Measurements from ENCODE around the gene EPHB2. TPM values are rescaled to one million over a fixed set of nuclear protein-coding genes. Genes with fewer than 3 reads are reported as not detected.

EPHB2 gene
- total and polyA plus RNA-seq, 2 of the 4 experiments (the other 2 are of a cell fraction): 52.3 to 58.8 TPM

GRCh38 chr1:22845398-22845935 lies 134.8 kb downstream of the EPHB2 start:
- Histone ChIP-seq H3K18ac (ENCODE audit: low read depth, low read length) (no peak overlapping the region), H2AFZ (replicated peaks; ENCODE audit: low read length, poor library complexity) (no peak overlapping the region), H2AK5ac (ENCODE audit: low read depth, low read length) (no peak overlapping the region), H3K56ac (ENCODE audit: extremely low read depth, insufficient read depth, low read length) (no peak overlapping the region), H2BK15ac (ENCODE audit: low read depth, low read length) (no peak overlapping the region), H3K14ac (replicated peaks; ENCODE audit: low read depth, low read length) (no peak overlapping the region), H3K9me1 (ENCODE audit: insufficient read depth, low read length) (no peaks in the 10 kb centered on the region; the same call in 1 of the 2 replicates), H3K79me1 (ENCODE audit: low read depth in 1 of 2, low read length in 2 of 2) (peaks cover 7 to 32% of the 10 kb centered on the region in 2 experiments; a peak in 3 of 4 replicates), H2BK120ac (ENCODE audit: low read depth, low read length) (no peak overlapping the region), H3K4me2 (ENCODE audit: low read depth, low read length) (no peak overlapping the region), H2BK5ac (ENCODE audit: low read depth, low read length, poor library complexity, severe bottlenecking) (no peak overlapping the region), H2AK9ac (replicated peaks; ENCODE audit: low read depth, low read length, poor library complexity) (no peak overlapping the region), H3K27me3 (ENCODE audit: control insufficient read depth, insufficient read depth, low read length) (no peaks in the 10 kb centered on the region), H3K27ac (ENCODE audit: insufficient read depth, low read length) (no peak overlapping the region), H4K91ac (ENCODE audit: insufficient read depth, low read depth, low read length) (no peak overlapping the region), H4K8ac (ENCODE audit: low read depth in 2 of 2, low read length in 2 of 2) (no peak overlapping the region), H3K9me3 (ENCODE audit: control insufficient read depth, insufficient read depth, low read length) (no peaks in the 10 kb centered on the region), H4K20me1 (ENCODE audit: insufficient read depth, low read length) (0 out of 2 replicates have a peak, but pooled peaks cover 7% of the 10 kb centered on the region), H3K4ac (ENCODE audit: low read depth, low read length) (no peak overlapping the region), H3K36me3 (ENCODE audit: control insufficient read depth, insufficient read depth, low read length) (peaks cover 9% of the 10 kb centered on the region; the same call in 1 of the 2 replicates), H3K4me1 (ENCODE audit: control insufficient read depth, insufficient read depth, low read length) (peaks cover under 1% of the 10 kb centered on the region; the same call in 1 of the 2 replicates), H3K4me3 (ENCODE audit: insufficient read depth, low read depth, low read length) (no peak overlapping the region), H4K5ac (ENCODE audit: low read depth, low read length) (no peak overlapping the region), H3K23ac (ENCODE audit: low read depth, low read length) (no peak overlapping the region), H3K9ac (ENCODE audit: low read depth, low read length) (no peak overlapping the region), H2BK20ac (ENCODE audit: low read depth, low read length) (no peak overlapping the region)
- dilution Hi-C loops (cut with HindIII; ENCODE audit: low sequenced_read_pairs, unreplicated experiment): no loop called here
- POLR2A ChIA-PET (ENCODE audit: unreplicated experiment): no interaction called here
- intact Hi-C loops (cut with micrococcal nuclease): no loop called here
- BruUV-seq (replicated peaks): no TSS peak
- no peak for TF ChIP-seq RAD21 (IDR thresholded peaks at IDR 0.05; ENCODE audit: low read length)
- CTCF ChIA-PET: no interaction called here
- no CpG with 5 or more reads among the region's 4 CpGs for WGBS, 2 experiments (ENCODE audit: extremely low coverage in 2 of 2, insufficient read length in 1 of 2)
- in situ Hi-C loops (cut with MboI; ENCODE audit: low sequenced_read_pairs): no loop called here
- no peak for ATAC-seq (ENCODE audit: low read depth)
- DNase-seq: no peak

Measured in IMR-90 (cell line).